Stimulated activated CD4-positive, alpha-beta T cell treated with anti-CD3 and anti-CD28 coated beads, Interleukin-4, amount 100 ng/mL, for 1 hour (primary cell): ENCODE results near the gene ZBTB33.
A peak's percentile ranks its signal among the peaks of the same experiment; 100 is the strongest.

Experiments
- DNase-seq: peaks from one replicate; pipeline ENCODE4 v3.0.0-alpha.2; 2020

The ZBTB33 gene

DNA sequence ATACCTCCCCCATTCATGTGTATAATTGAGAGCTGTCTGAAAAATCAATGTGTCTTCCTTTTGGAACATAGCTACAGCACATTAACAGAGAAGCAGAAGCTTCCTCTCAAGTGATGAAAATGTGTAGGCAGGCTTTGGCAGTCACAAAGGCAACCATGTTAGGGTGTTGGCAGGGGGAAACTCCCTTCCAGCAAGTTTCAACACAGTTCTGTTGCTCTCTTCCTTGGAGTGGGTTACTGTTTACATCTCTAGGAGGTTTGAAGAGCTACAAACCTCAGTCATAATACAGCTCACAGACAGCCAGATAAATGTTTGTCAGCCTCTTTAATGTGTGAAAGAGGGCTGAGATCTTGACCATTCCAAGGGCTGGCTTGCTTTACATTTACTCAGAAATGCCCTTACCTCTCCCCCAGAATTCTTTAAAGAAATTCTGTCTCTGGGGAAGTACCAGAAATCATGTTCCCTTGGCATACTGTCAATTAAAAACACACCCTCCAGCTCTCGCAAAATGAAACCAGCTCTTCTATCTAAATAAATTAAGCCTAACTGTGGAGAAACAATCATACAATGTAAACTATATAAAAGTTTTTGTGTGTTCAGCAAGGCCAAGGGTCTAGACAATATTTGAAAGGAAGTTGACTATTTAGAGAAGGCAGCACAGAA, 18.9 kb downstream of the ZBTB33 start:
- DNase-seq, result no peak

DNA sequence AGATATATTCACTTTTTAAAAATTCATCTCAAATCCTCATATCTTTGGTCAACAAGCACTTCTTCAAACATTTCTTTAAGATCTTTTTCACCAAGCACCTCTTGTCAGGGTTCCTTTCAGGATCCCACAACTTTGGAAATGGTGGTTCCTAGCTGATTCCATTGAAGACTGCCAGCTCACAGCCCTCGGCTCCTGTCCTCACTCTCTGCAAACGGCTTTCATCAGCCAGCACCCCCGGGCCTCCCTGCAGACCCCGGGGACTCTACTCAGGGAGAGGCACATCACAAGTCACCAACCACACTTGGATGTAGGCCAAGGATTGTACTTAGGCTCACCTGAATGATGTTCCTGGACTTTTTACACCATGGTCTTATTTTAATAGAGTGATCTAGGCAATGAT, 20.0 kb downstream of the ZBTB33 start:
- no peak for DNase-seq

DNA sequence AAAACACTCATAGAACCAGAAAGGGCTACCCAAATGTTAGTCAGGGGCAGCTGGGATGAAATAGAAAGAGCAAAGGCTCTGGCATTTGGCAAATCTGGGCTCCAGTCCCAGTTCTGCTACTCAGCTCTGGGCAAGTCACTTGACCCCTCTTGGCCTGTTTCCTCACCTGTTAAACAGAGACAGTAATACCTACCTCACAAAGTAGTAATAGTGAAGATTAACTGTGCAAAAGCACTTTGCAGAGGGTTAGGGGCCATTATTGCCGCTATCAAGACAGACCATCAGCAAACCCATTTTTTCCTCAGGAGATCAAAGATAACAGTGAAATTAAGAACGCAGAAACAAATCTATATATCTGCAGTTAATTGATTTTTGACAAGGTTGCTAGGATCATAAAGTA, 20.6 kb downstream of the ZBTB33 start:
- no peak for DNase-seq

GRCh38 chrX:120274145-120274544, 23.5 kb downstream of the ZBTB33 start:
- no peak for DNase-seq

GRCh38 chrX:120274958-120275357, 24.3 kb downstream of the ZBTB33 start:
- no peak for DNase-seq

DNA sequence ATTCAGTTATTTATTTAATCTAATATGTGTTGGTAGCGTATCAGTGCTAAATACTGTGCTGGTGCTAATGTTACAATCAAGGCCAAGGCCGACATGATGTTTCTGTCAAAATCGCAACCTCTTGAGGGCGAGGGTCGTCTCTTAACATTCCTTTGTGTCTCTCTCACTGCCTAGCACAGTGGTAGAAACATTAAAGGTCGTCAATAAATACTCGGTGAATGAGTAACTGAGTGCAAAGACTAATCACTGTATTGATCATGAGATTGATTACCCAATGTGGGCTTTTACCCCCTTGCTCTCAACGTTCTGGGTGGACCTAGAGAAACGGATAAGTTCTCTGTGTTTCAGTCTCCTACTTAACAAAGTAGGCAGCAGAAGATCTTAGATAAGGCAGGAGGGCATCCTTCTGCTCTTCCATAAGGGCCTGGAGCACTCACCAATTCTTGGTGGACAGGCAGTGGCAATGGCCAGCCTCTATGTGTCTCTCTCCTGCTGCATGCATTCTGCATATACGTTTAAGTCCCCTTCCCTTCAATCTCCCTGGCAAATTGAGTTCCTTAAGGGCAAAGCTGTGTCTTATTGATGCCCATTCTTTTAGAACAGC, 30.5 kb downstream of the ZBTB33 start:
- DNase-seq, result no peak

- DNase-seq, result no peak
Observed at GRCh38 chrX:120281761-120282160, 31.1 kb downstream of the ZBTB33 start.

DNA sequence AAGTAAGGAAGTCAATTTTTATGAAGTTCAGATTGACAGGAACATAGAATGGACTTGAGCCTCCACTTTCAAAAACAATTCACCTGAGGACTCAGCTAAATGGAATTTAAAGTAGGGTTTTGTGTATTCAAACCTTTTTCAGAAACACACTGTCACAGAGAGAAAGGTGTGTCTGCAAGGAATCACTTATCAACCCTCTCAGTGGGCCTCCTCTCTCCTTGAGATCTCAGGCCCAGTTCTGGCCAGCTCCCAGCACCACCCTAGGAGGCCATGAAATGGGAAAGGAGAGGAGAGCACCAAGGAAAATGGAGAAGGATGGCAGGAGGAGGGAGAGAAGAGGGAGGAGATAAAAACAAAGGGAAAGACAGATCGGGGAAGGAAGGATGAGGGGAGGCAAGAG, 32.1 kb downstream of the ZBTB33 start:
- DNase-seq, result no peak

- no peak for DNase-seq
Observed at GRCh38 chrX:120286733-120287512, 36.3 kb downstream of the ZBTB33 start.

GRCh38 chrX:120287513-120288112, 37.0 kb downstream of the ZBTB33 start:
- DNase-seq, result no peak

GRCh38 chrX:120290107-120290506, 39.5 kb downstream of the ZBTB33 start:
- DNase-seq, result no peak

- no peak for DNase-seq
Observed at GRCh38 chrX:120291211-120291610, 40.6 kb downstream of the ZBTB33 start.

- DNase-seq, result no peak
Observed at GRCh38 chrX:120293015-120293414, 42.4 kb downstream of the ZBTB33 start.

GRCh38 chrX:120294651-120295050, 44.0 kb downstream of the ZBTB33 start:
- DNase-seq, result no peak

- DNase-seq, result no peak
Observed at GRCh38 chrX:120297923-120298322, 47.3 kb downstream of the ZBTB33 start.

GRCh38 chrX:120299928-120300327, 49.3 kb downstream of the ZBTB33 start:
- no peak for DNase-seq

- no peak for DNase-seq
Observed at GRCh38 chrX:120301497-120301896, 50.9 kb downstream of the ZBTB33 start.

DNA sequence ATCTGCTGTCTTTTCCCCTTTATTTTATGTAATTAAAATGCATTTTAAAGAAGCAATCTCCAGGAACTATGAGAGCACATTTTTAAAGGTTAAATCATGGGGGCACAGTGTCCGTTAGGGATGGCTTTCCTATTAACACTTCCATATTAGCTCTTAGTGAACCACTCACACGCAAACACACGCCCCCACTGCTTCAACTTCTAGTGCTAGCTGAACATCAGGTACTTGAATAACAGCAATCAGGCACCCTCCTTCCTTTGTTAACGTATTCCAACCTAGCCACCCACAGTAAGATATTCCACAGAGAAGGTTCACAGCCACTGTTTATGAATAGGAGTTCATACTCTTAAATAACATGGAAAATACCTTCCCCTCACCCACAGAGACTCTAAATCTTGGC, 51.3 kb downstream of the ZBTB33 start:
- DNase-seq, result no peak

DNA sequence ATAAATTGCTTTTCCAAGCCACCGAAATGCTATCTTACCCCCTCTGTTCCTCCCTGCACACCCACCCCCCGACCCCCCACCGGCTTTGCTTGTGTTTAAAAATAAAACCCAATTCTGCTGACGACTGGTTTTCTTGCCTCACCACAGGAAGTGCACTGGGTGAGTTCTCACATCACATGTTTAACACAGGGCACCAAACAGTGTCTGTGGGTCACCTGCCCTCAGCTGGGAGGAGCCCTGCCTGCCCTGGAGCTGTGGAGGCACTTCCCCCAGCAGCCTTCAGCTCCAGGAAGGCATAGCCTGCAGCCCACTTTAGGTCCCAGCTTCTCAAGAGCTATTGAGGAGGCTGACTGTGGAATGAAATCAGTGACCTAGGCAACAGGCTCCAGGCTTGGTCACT, 51.8 kb downstream of the ZBTB33 start:
- DNase-seq, result peak; percentile 1

GRCh38 chrX:120304256-120304655, 53.6 kb downstream of the ZBTB33 start:
- no peak for DNase-seq

DNA sequence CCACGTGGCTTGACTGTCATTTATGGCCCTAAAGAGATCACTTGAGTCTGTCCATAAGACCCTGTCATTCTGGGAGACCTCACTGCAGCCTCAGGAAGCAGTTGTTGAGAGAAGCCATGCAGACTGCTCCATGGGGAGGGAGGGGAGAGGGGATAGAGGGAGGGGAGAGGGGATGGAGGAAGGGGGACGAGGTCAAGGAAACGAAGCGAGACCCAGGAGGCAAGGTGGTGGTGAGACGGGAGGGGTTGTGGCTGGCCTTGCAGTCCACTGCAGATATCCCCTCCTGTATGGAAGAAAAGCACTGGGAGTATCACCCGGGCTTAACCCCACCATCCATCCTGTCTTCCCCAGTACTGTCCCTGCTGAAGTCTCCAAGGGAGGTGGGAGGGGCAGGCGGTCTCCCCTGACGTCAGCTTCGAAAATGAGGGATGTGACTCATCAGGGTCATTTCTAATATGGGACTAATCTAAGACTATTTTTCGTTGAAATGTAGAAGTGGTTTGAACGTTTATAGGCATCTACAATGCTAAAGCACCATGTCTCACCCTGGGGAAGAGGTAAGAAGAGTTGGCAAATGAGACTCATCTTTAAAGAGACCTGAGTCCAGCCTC, 55.0 kb downstream of the ZBTB33 start:
- DNase-seq, result no peak

DNA sequence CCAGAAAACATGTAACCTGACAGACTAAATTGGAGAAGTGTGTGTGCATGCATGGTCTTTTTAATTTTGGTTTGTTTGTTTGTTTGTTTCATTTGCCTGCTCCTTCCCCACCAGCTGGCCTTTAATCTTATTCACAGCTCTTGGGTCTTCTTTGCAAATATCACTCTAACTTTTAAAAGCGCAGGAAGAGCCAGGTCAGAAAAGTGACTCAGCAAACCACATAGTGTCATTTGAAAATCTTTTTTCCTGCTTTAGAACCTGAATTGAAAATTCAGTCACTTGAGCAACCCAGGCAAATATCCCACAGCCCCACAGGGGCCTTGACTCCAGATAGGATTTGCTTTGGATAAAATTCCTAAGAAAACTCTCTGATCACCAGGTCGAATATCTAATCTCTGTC, 56.0 kb downstream of the ZBTB33 start:
- no peak for DNase-seq
